ENCODE measurements around the gene RRP8. TPM values are rescaled to one million over a fixed set of nuclear protein-coding genes. Genes with fewer than 3 reads are reported as not detected.

RRP8 gene
- total and polyA plus RNA-seq, 5 donors from 2014 or later = 21.0 to 30.9 (median 23.6) TPM

- Mint-ChIP-seq H3K27ac (no peak overlapping the region), H3K36me3 (peaks cover 29% of the 10 kb centered on the region)
- no peak overlapping the region for H3K4me3 ChIP-seq (ENCODE audit: low read depth, low read length)
These were observed 57.4 kb downstream of the RRP8 start for GRCh38 chr11:6545917-6546605.

More at GRCh38 chr11:6545917-6546605, 57.4 kb downstream of the RRP8 start:
- H3K4me3 Mint-ChIP-seq = no peak overlapping the region
- Histone ChIP-seq H3K27me3 (ENCODE audit: control insufficient read depth, insufficient read depth, low read length) (no peaks in the 10 kb centered on the region), H3K36me3 (ENCODE audit: control insufficient read depth, insufficient read depth, low read length) (no peaks in the 10 kb centered on the region), H3K9me3 (ENCODE audit: control insufficient read depth in 2 of 2, low read length in 2 of 2) (no peaks in the 10 kb centered on the region), H3K4me1 (ENCODE audit: control insufficient read depth, insufficient read depth, low read length, poor library complexity, severe bottlenecking) (no peaks in the 10 kb centered on the region), H3K27ac (ENCODE audit: insufficient read depth, low read length, poor library complexity, severe bottlenecking) (no peak overlapping the region)
- DNase-seq (no peak), ATAC-seq (ENCODE audit: low read depth in 2 of 2) (no peak)
- H3K4me1 Mint-ChIP-seq = peaks cover 0 to 12% (median 9%) of the 10 kb centered on the region in 4 donors
- no peaks in the 10 kb centered on the region for H3K27me3 Mint-ChIP-seq
- no peaks in the 10 kb centered on the region for H3K9me3 Mint-ChIP-seq

Other genes with a start within 250 kb of the RRP8 start
- gene SMPD1, start 213.1 kb downstream of the RRP8 start, total RNA-seq = 43.7 TPM
- 10 to 100 TPM; 11.4 to 15.7 (median 13.3) TPM for gene SMPD1, start 213.1 kb downstream of the RRP8 start, polyA plus RNA-seq
- gene APBB1, start 184.5 kb downstream of the RRP8 start, total RNA-seq = 95.8 TPM
- gene APBB1, start 184.5 kb downstream of the RRP8 start, polyA plus RNA-seq = 100 to 1,000 TPM in 3 of 4 donors, 10 to 100 TPM in 1; 89.0 to 134 (median 121) TPM
- gene HPX, start 162.6 kb downstream of the RRP8 start, total RNA-seq = 1.5 TPM
- gene HPX, start 162.6 kb downstream of the RRP8 start, polyA plus RNA-seq = not detected
- gene TRIM3, start 129.7 kb downstream of the RRP8 start, total RNA-seq = 16.4 TPM
- gene TRIM3, start 129.7 kb downstream of the RRP8 start, polyA plus RNA-seq = 1 to 10 TPM in 3 of 4 donors, under 1 TPM in 1; 0.91 to 2.7 (median 1.9) TPM
- 45.4 TPM for gene ARFIP2, start 122.3 kb downstream of the RRP8 start, total RNA-seq
- 10 to 100 TPM; 33.0 to 38.3 (median 35.6) TPM for gene ARFIP2, start 122.3 kb downstream of the RRP8 start, polyA plus RNA-seq
- 49.8 TPM for gene TIMM10B, start 122.1 kb downstream of the RRP8 start, total RNA-seq
- 10 to 100 TPM; 24.5 to 47.9 (median 33.4) TPM for gene TIMM10B, start 122.1 kb downstream of the RRP8 start, polyA plus RNA-seq
- gene DNHD1, start 106.3 kb downstream of the RRP8 start, total RNA-seq = 32.7 TPM
- gene DNHD1, start 106.3 kb downstream of the RRP8 start, polyA plus RNA-seq = 1 to 10 TPM in 3 of 4 donors, under 1 TPM in 1; 0.65 to 1.6 (median 1.4) TPM
- 62.9 TPM for gene ILK, start 158 bp upstream of the RRP8 start, total RNA-seq
- gene ILK, start 158 bp upstream of the RRP8 start, polyA plus RNA-seq = 100 to 1,000 TPM in 2 of 4 donors, 10 to 100 TPM in 2; 92.8 to 141 (median 115) TPM
- gene TAF10, start 8.6 kb upstream of the RRP8 start, total RNA-seq = 125 TPM
- gene TAF10, start 8.6 kb upstream of the RRP8 start, polyA plus RNA-seq = 100 to 1,000 TPM; 254 to 386 (median 265) TPM
- 100 TPM for gene TPP1, start 15.8 kb upstream of the RRP8 start, total RNA-seq
- gene TPP1, start 15.8 kb upstream of the RRP8 start, polyA plus RNA-seq = 100 to 1,000 TPM; 135 to 165 (median 137) TPM
- 2.4 TPM for gene DCHS1, start 52.2 kb upstream of the RRP8 start, total RNA-seq
- 1 to 10 TPM in 2 of 4 donors, under 1 TPM in 2; 0.49 to 1.6 (median 1.0) TPM for gene DCHS1, start 52.2 kb upstream of the RRP8 start, polyA plus RNA-seq
- gene MRPL17, start 79.7 kb upstream of the RRP8 start, total RNA-seq = 10.0 TPM
- 10 to 100 TPM; 18.5 to 35.5 (median 25.1) TPM for gene MRPL17, start 79.7 kb upstream of the RRP8 start, polyA plus RNA-seq
- gene OR2AG2, start 168.4 kb upstream of the RRP8 start, total RNA-seq = not detected
- gene OR2AG2, start 168.4 kb upstream of the RRP8 start, polyA plus RNA-seq = not detected
- not detected for gene OR2AG1, start 179.4 kb upstream of the RRP8 start, total RNA-seq
- gene OR2AG1, start 179.4 kb upstream of the RRP8 start, polyA plus RNA-seq = not detected
- not detected for gene OR6A2, start 196.1 kb upstream of the RRP8 start, total RNA-seq
- not detected for gene OR6A2, start 196.1 kb upstream of the RRP8 start, polyA plus RNA-seq
- gene OR10A5, start 242.1 kb upstream of the RRP8 start, total RNA-seq = not detected
- not detected for gene OR10A5, start 242.1 kb upstream of the RRP8 start, polyA plus RNA-seq